Measurements from ENCODE around the gene SHKBP1.
"Not testable (repeated sequence)": the region's sequence is repeated elsewhere in the genome, so short reads cannot be mapped to it uniquely, and the experiment has no call there.

The SHKBP1 gene

DNA sequence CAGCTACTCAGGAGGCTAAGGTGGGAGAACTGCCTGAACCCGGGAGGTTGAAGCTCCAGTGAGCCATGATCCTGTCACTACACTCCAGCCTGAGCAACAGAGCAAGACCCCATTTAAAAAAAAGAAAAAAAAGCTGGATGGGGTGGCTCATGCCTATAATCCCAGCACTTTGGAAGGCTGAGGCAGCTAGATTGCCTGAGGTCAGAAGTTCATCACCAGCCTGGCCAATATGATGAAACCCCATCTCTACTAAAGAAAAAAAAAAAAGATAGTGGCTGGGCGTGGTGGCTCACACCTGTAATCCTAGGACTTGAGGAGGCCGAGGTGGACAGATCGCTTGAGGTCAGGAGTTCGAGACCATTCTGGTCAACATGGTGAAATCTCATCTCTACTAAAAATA is 39.5 kb downstream of the SHKBP1 start:
- DNase-seq = no peak

DNA sequence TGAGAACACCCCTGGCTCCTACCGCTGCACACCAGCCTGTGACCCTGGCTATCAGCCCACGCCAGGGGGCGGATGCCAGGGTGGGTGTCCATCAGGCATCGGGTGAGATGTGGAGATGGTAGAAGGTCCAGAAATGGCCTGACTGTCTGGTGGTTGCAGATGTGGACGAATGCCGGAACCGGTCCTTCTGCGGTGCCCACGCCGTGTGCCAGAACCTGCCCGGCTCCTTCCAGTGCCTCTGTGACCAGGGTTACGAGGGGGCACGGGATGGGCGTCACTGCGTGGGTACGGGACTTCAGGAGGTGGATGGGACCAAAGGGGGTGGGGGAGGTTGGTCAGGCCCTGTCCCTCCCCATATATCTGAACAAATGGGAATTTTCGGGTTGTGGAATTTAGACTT is 40.3 kb downstream of the SHKBP1 start:
- no peak for DNase-seq

DNA sequence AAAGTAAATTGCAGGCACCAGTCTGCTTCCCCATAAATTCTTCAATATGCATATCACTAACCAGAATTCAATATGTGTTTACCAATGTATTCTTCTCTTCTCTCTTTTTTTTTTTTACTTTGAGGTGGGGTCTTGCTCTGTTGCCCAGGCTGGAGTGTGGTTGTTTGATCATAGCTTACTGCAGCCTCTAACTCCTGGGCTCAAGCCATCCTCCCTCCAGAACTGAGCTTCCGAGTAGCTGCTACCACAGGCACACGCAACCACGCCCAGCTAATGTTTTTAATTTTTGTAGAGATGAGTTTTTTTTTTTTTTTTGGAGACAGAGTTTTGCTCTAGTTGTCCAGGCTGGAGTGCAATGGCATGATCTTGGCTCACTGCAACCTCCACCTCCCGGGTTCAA is 41.3 kb downstream of the SHKBP1 start:
- no peak for DNase-seq

DNA sequence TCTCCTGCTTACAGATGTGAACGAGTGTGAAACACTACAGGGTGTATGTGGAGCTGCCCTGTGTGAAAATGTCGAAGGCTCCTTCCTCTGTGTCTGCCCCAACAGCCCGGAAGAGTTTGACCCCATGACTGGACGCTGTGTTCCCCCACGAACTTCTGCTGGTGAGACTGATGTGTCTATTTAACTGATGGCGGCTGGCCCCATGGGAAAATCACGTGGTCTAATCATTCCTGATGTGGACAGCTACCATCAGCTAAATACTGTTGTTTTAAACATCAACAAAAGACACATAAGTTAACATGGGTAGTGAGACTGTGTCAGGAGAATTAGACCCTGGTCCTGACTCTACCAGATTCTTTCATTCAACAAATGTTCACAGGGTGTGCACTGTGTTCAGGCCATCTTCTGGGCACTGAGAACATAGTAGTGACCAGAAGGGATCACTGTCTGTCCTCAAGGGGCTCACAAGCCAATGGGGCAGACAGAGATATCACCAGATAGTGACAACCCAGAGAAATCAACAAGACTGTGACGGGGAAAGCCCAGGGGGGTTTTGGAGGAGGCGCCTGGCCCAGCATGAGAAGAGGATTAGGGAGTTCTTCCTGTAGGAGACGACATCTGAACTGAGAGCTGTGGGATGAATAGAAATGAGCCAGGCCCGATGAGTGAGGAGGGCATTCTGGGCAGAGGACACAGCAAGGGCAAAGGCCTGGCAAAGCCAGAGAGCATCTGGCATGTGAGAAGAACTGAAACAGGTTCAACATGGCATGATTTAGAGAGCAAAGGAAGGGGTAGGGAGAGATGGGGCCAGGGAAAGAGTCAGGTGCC is 42.9 kb downstream of the SHKBP1 start:
- no peak for DNase-seq

DNA sequence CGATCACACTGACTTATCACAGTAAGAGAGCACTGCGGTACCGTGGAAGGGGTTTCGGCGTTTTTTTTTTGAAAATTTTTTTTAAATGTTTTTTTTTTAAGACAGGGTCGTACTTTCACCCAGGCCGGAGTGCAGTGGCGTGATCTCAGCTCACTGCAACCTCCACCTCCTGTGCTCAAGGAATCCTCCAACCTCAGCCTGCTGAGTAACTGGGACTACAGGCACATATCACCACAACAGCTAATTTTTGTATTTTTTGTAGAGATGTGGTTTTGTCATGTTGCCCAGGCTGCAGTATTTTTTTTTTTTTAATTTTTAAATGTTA is 43.5 kb downstream of the SHKBP1 start:
- no peak for DNase-seq

DNA sequence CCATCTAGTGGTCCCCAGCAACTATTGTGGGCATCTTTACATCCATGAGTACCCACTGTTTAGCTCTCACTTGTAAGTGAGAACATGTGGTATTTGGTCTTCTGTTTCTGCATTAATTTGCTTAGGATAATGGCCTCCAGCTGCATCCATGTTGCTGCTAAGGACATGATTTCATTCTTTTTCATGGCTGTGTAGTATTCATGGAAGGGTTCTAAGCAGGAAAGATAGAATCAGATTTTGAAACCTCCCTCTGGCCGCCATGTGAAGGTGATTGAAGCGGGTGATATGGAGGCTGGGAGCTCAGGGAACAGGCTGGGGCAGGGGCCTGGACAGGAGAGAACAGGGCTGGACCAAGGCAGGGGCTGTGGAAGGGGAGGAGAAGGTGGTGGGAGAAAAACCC is 44.6 kb downstream of the SHKBP1 start:
- no peak for DNase-seq

DNA sequence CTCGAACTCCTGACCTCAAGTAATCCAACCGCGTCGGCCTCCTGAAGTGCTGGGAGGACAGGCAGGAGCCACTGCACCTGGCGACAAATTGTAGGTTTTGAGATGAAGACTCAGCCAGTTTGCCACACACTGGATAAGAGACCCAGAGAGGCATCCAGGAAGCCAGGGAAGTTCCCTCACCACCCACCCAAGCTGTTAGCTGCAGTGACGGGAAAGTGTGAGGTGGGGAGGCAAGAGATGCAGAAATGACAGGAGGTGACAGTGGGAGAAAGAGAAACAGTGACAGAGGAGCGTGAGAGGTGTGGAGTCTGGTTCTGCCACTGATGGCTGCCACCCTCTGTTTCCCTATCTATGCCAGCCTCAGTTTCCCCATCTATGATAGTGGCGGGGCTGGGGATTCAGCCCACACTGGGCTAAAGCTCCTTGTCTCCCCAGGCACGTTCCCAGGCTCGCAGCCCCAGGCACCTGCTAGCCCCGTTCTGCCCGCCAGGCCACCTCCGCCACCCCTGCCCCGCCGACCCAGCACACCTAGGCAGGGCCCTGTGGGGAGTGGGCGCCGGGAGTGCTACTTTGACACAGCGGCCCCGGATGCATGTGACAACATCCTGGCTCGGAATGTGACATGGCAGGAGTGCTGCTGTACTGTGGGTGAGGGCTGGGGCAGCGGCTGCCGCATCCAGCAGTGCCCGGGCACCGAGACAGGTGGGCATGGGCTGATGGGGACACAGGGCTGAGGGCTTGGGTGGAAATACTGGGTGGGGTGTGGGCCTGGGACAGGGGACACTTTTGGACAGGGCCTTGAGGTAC is 45.5 kb downstream of the SHKBP1 start:
- DNase-seq = no peak

DNA sequence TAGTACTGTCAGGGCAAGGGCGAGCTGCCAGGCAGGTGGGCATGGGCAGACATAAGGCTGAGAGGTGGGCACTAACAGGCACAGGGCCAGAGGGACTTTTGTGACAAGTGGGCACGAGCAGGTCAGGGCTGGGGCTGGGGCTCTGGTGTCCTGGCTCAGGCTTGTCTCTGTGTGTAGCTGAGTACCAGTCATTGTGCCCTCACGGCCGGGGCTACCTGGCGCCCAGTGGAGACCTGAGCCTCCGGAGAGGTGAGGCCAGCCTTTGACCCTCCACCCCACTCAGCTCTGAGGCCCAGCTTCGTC is 46.1 kb downstream of the SHKBP1 start:
- no peak for DNase-seq

DNA sequence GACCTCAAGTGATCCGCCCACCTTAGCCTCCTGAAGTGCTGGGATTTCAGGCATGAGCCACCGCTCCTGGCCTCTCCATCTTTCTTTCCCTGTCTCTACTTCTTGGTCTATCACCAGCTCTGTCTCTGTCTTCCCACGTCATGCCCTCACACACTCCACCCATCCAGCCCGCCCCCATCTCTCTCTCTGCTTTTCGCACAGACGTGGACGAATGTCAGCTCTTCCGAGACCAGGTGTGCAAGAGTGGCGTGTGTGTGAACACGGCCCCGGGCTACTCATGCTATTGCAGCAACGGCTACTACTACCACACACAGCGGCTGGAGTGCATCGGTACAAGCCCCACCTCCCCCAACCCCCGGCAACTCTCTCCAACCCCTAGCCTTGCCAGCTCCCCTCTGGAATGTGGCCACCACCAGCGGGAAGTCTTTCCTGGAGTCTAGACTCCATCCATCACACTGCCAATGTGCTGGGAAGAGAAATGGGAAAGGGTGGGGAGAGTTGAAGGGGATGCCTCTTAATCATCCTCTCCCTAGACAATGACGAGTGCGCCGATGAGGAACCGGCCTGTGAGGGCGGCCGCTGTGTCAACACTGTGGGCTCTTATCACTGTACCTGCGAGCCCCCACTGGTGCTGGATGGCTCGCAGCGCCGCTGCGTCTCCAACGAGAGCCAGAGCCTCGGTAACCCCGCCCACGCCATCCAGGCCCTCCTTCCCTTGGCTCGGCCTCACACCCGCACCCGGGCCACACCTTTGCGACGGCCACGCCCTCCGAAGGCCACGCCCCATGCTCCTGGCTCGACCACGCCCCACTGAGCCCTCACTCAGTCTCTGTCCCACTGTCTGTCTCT is 47.0 kb downstream of the SHKBP1 start:
- no peak for DNase-seq

DNA sequence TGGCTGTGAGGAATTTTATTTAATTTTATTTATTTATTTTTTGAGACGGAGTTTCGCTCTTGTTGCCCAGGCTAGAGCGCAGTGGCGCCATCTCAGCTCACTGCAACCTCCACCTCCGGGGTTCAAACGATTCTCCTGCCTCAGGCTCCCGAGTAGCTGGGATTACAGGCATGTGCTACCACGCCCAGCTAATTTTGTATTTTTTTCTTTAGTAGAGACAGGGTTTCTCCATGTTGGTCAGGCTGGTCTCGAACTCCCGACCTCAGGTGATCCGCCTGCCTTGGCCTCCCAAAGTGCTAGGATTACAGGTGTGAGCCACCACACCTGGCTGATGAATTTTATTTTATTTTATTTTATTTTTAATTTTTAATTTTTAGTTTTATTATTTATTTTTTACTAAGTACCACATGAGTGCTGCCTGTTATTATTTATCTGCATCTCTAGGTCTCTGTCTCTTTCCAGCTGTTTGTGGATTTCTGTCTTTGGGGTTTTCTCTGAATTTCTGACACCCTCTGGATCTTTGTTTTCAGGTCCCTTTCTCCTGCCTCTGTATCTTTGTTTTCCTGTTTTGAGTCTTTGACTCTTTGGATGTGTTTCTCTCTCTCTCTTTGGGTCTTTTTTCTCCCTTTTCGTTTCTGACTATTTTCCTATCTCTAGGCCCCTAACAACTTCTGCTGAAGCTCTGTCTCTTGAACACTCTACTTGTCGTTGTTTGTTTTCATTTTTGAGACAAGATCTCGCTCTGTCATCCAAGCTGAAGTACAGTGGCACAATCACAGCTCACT is 47.9 kb downstream of the SHKBP1 start:
- not testable (repeated sequence) for DNase-seq

DNA sequence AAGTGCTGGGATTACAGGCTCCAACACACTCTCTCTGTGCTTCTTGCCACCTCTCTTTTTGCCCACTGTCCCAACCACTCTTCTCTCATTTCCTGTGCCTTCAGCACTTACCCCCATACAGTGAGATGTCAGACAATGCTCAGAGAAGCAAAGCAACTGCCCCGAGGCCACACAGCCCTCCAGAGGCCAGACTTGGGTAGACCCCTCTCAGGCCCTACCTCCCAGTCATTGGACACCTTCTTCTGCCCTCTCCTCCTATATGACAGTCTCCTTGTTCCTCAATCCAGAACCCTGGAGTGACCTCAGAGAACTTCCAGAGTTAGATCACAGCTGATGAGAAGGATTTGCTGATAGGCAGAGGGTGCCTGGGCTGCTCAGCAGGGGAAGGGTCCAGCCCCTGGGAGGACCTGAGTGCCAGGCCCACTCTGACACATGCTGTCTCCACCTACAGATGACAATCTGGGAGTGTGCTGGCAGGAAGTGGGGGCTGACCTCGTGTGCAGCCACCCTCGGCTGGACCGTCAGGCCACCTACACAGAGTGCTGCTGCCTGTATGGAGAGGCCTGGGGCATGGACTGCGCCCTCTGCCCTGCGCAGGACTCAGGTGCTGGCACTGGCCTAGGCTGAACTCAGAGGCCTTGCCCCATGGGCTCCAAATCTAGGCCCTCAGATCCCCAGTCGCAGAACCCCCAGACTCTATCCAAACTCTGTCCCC is 48.9 kb downstream of the SHKBP1 start:
- DNase-seq = peak; percentile 17 to 64

DNA sequence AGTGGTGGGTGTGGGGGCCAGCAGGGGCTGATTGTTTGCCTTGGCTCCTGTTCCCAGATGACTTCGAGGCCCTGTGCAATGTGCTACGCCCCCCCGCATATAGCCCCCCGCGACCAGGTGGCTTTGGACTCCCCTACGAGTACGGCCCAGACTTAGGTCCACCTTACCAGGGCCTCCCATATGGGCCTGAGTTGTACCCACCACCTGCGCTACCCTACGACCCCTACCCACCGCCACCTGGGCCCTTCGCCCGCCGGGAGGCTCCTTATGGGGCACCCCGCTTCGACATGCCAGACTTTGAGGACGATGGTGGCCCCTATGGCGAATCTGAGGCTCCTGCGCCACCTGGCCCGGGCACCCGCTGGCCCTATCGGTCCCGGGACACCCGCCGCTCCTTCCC is 50.2 kb downstream of the SHKBP1 start:
- no peak for DNase-seq

DNA sequence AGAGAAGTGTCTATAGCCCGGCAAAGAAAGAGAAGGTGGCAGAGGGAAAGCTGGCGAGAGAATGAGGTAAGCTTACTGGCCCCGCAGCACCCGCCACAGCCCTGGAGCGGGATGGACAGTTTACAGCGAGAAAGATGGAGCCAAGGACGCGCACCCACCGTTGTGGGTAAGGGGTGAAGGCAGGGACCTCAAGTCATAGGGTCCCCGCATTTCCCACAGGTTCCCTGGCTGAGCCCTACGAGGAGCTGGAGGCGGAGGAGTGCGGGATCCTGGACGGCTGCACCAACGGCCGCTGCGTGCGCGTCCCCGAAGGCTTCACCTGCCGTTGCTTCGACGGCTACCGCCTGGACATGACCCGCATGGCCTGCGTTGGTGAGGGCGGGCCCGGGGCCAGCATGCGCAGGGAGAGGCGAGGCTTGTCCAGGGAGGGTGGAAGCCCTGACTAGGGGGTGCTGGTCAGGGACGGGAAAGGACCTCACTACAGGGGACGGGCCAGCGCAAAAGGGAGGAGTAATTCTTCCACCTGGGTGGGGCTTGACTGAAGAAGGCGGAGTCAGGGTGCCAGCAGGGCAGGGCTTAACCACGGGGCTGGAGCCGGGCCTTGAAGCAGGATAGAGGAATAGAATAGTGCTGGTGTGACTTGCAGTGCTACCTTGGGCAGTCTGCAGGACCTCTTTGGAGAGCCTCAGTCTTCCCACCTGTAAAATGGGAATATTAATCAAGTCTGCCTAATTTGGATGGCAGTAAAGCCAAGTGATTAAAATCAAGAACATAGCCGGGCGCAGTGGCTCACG is 51.0 kb downstream of the SHKBP1 start:
- DNase-seq = no peak

DNA sequence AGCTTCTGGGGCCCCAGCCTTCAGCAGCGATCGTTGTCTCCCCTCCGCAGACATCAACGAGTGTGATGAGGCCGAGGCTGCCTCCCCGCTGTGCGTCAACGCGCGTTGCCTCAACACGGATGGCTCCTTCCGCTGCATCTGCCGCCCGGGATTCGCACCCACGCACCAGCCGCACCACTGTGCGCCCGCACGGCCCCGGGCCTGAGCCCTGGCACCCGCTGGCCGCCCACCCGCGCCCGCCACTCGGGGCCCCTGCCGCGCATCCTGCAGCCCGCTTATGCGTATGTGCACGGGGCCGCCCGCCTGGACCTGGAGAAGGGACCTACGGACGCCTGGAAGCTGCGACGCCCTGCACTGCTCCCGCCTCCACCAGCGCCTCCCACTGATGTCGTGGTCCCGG is 52.7 kb downstream of the SHKBP1 start:
- no peak for DNase-seq

DNA sequence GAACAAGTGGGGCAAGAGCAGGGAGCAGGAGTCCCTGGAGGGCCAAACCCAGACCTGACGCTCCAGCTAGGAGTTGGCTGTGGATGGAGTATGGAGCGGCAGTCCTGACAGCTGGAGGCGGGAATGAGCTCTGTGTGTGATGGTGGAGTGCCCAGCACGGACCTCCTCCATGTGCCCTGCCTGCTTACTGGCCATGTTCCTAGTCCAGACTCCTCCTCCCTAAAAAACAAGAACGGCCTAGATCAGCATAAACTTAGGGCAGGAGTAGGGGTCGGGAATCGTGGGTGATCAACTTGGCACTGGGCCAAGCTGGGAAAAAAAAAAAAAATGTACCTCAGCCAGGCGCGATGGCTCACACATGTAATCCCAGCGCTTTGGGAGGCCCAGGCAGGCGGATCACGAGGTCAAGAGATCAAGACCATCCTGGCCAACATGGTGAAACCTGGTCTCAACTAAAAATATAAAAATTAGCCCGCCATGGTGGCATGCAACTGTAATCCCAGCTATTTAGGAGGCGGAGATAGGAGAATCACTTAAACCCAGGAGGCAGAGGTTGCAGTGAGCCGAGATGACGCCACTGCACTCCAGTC is 54.0 kb downstream of the SHKBP1 start:
- no peak for DNase-seq

DNA sequence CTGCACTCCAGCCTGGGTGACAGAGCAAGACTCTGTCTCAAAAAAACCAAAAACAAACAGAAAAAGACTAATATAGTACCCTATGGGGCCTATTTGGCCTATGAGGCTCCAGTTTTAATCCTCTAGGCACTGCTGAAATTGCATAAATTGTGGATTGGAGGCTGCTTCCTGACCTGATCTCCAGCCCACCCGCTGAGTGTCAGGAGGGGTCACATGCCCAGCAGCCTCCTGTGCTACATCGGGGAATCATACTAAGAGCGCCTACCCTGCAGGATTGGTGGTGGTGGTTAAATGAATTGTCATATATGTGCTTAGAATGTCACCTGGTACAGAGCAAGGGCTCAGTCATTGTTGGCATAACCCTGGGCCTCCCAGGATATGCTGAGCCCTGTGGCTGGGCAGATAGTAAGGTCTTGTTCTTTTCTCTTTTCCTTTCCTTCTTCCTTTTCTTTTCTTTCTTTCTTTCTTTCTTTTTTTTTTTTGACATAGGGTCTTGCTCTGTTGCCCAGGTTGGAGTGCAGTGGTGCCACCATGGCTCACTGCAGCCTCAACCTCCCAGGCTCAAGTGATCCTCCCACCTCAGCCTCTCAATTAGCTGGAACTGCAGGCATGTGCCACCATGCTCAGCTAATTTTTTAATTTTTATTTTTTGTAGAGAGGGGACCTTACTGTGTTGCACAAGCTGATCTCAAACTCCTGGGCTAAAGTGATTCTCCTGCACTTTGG is 55.8 kb downstream of the SHKBP1 start:
- no peak for DNase-seq

DNA sequence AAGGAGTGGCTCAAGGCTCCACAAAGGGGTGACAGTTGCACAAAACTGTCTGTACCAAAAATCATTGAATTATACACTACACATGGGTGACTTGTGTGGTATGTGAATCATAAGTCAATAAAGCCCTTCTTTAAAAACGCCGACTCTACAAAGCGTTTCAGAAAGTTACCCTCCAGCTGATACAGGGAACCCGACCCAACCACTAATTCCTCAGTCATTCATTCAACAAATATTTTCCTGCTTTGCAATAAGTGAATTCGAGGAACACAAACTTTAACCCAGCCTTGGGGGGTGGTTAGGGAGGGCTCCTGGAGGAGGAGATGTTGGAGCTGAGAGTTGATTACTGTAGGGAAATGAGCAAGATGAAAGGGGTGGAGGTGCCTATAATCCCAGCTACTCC is 56.5 kb downstream of the SHKBP1 start:
- DNase-seq = no peak

DNA sequence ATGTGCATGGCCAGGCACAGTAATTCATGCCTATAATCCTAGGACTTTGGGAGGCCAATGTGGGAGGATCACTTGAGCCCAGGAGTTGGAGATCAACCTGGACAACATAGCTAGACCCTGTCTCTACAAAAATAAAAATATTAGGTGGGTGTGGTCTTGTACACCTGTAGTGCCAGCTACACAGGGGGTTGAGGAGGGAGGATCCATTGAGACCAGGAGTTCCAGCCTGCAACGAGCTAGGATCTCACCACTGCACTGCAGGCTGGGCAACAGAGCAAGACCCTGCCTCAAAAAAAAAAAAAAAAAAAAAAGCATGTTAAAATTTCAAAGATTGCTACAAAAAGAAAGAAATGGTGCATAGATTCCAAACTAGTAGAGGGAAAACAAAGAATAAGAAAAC is 61.7 kb downstream of the SHKBP1 start:
- DNase-seq = no peak

DNA sequence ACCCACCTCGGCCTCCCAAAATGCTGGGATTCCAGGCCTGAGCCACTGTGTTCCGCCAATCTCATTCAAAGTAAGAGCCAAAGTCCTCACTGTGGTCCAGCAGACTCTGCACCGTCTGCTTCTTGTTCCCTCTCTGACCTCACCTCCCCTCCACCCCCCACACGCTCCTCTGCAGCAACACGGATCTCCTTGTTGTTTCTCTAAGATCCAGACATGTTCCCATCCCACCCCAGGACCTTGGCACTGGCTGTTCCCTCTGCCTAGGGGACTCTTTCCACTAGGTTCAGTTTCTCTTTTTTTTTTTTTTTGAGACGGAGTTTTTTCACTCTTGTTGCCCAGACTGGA is 62.9 kb downstream of the SHKBP1 start:
- no peak for DNase-seq

DNA sequence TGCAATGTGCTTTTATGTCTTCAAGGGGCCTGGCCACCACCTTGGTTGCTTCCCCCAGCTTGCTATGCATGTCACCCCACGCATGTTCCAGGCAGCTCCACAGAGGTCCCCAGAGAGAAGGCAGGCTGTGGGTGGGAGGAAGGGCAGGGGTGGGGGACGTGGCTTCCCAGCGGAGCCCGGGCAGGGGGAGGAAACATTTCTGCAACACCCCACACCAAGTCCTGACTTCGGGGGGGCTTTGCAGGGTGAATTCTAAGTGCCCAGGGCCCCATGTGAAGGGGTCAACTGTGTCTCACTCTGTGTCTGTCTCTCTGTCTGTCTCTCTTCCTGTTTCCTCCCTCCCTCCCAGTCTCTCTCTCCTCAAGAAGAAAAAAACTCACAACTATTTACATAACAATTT is 64.1 kb downstream of the SHKBP1 start:
- DNase-seq = peak in 1 of 2 donors; percentile 26
